Prostate gland (tissue), 2 donors: ENCODE measurements around the gene TFR2.

Experiments used
- CTCF ChIP-seq, 4 experiments: fragments of 200-600 bp in 2 of 4; fragments of 450-650 bp in 2 of 4; sonication (generic) in 2 of 4; IDR thresholded peaks; 1 replicate in 3 of 4; 2 replicates in 1 of 4; pipeline ENCODE4 v1.5.1; 2016 to 2019; ENCODE audit warnings: antibody characterized with exemption in 4 of 4, mild to moderate bottlenecking in 2 of 4, moderate library complexity in 2 of 4
- POLR2A ChIP-seq: fragments of 450-650 bp; IDR thresholded peaks from one replicate; pipeline ENCODE4 v1.6.1; 2016; ENCODE audit warnings: antibody characterized with exemption, mild to moderate bottlenecking
- POLR2AphosphoS5 ChIP-seq: sonication (generic); formaldehyde crosslinking; IDR thresholded peaks from one replicate; pipeline ENCODE4 v1.6.1; 2017; ENCODE audit warnings: antibody characterized with exemption

GRCh38 chr7:100678291-100678984, 37.1 kb upstream of the TFR2 start:
- no peak for TF ChIP-seq CTCF (IDR thresholded peaks at IDR 0.05)
- TF ChIP-seq POLR2AphosphoS5, result no peak
- no peak for TF ChIP-seq POLR2A
